Measurements from ENCODE around the gene PCDH9.

GRCh38 chr13:66962953-66963352 lies 267.2 kb downstream of the PCDH9 start:
- TF ChIP-seq CTCF (conservative IDR thresholded peaks at IDR 0.05; ENCODE audit: low read length): no peak
- no peak for TF ChIP-seq EZH2phosphoT487 (IDR thresholded peaks at IDR 0.05; ENCODE audit: borderline replicate concordance)

All from Loucy (cell line).